GM18907 (cell line): Measurements from ENCODE around the gene GTPBP10.
"Not testable (repeated sequence)": the region's sequence is repeated elsewhere in the genome, so short reads cannot be mapped to it uniquely, and the experiment has no call there.

Experiments
- ATAC-seq: cut with Tn5 transposase; IDR thresholded peaks from one replicate; pipeline ENCODE4 v1.9.1; 2021; ENCODE audit warnings: mild to moderate bottlenecking, moderate library complexity; ENCODE audit not compliant: unreplicated experiment

The GTPBP10 gene, protein sequence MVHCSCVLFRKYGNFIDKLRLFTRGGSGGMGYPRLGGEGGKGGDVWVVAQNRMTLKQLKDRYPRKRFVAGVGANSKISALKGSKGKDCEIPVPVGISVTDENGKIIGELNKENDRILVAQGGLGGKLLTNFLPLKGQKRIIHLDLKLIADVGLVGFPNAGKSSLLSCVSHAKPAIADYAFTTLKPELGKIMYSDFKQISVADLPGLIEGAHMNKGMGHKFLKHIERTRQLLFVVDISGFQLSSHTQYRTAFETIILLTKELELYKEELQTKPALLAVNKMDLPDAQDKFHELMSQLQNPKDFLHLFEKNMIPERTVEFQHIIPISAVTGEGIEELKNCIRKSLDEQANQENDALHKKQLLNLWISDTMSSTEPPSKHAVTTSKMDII

GRCh38 chr7:90346336-90347125, at the start of gene GTPBP10:
Gene GTPBP10, plus strand, starts transcription at chr7:90346716. Its CDS starts 26 bp downstream, at chr7:90346742.
- ATAC-seq = peak; percentile 97

DNA sequence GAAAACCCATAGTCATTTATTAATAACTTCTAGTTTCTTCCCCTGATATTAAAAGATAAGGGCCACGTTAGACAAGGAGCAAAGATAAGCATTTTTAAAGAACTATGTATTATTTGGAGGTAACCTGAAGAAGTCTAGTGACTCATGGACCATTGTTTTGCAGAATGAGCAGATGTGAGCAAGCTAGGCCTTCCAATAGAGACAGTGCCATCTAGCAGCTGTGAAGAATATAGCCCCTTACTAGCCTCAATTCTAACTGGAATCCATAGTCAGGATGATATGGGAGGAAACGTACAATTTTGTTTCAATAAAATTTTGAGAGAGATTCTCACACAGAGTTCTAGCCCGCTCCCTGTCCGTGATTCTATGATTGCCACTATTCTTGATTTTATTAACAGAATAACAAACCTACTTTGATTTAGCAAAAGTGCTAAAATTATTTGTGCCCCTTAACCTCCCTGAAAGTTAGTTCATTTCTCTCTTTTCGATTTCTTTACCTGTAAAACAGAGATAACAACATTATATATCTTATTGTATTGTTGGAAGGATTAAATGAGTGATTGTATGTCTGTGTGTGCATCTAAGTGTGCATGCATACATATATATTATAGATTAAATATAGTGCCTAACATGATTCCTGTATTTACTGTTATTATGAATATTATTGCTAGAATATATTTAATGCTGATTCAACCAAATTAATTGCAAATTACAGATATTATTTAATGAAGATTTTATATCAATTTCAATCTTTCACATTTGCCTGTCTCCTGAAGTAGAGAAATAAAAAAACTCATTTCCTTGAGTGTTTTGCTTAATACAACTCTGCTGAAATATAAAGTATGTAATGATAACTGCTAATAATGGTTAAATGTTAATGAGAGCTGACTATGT, 48.1 kb upstream of the GTPBP10 start:
- peak; percentile 84 for ATAC-seq

- ATAC-seq = no peak
These were observed 43.3 kb upstream of the GTPBP10 start for GRCh38 chr7:90303241-90303640.

- ATAC-seq = no peak
These were observed 36.6 kb upstream of the GTPBP10 start for GRCh38 chr7:90309872-90310271.

GRCh38 chr7:90311175-90311574, 35.3 kb upstream of the GTPBP10 start:
- ATAC-seq = no peak

DNA sequence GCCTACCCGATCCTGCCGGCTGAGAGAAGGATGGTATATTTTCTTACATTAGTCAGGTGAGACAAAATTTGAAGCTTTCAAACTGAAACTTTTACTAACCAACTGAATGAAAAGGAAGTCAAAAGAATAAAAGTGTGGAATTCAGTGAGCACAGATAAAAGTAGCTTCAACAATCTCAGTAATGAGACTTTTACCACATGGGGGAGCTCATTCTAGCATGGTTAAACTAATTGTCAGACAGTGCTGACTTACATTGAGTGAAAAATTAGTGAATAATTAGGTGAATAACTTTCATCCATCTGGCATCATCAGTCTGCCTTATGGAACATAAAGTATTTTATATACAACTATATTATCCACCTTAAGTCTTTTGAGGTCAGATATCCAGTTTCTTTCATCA, 33.8 kb upstream of the GTPBP10 start:
- no peak for ATAC-seq

- ATAC-seq = no peak
These were observed 32.6 kb upstream of the GTPBP10 start for GRCh38 chr7:90313907-90314306.

- ATAC-seq = no peak
These were observed 26.5 kb upstream of the GTPBP10 start for GRCh38 chr7:90320014-90320413.

DNA sequence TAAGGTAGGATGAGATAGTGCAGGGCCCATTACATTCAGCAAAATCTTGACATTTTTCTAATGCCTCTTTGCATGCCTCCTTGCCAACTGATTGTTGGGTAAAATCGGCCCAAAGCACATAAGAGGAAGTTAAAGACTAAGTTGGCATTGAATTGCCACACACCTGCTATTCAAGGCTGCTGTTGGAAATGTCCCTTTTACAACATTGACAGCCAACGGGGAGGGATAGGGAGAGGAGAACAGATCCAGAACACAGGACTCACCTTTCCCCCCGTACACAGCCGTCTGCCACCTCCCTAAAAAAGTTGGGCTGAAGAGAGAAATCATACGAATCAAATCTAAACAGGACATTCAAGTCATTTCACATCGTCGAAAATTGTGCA, 26.1 kb upstream of the GTPBP10 start:
- no peak for ATAC-seq

- no peak for ATAC-seq
These were observed 25.6 kb upstream of the GTPBP10 start, which contains the start of gene FAM237B for GRCh38 chr7:90320801-90321494. Gene FAM237B, minus strand, starts transcription at chr7:90321304. Its CDS starts 1,556 bp downstream, at chr7:90319748.

- no peak for ATAC-seq
These were observed 23.7 kb upstream of the GTPBP10 start for GRCh38 chr7:90322837-90323236.

GRCh38 chr7:90326500-90326899, 20.0 kb upstream of the GTPBP10 start:
- no peak for ATAC-seq

DNA sequence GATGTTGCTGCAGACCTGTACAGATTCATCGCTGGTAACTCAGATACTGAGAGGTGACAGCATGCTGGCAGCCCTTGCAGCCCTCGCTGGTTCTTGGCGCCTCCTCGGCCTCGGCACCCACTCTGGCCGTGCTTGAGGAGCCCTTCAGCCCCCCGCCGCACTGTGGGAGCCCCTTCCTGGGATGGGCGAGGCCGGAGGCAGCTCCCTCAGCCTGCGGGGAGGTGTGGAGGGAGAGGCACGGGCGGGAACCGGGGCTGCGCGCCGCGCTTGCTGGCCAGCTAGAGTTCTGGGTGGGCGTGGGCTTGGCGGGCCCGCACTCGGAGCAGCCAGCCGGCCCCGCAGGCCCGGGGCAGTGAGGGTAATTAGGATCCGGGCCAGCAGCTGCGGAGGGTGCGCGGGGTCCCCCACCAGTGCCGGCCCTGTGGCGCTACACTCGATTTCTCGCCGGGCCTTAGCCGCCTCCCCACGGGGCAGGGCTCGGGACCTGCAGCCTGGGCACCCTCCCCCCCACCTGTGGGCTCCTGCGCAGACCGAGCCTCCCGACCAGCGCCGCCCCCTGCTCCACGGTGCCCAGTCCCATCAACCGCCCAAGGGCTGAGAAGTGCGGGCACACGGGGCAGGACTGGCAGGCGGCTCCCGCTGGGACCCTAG, 12.2 kb upstream of the GTPBP10 start:
- no peak for ATAC-seq

DNA sequence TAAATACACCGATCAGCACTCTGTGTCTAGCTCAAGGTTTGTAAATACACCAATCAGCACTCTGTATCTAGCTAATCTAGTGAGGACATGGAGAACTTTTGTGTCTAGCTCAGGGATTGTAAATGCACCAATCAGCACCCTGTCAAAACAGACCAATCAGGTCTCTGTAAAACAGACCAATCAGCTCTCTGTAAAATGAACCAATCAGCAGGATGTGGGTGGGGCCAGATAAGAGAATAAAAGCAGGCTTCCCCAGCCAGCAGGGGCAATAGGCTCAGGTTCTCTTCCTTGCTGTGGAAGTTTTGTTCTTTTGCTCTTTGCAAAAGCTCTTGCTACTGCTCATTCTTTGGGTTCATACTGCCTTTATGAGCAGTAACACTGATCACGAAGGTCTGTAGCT, 11.6 kb upstream of the GTPBP10 start:
- ATAC-seq = not testable (repeated sequence)

DNA sequence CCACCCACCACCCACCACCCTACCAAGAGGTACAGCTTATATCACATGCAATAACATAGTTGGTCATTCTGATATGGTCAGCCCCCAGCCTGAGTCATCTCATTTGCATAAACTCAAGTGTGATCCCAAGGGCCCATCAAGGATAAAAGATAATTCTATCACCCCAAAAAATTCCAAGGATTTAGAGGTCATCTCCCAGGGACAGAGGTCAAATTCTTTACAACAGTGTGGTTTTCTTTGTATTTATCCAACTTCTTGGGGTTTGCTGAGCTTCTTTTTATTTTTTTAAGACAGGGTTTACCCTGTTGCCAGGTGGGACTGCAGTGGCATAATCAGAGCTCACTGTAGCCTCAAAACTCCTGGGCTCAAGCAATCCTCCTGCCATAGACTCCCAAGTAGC, 9.4 kb upstream of the GTPBP10 start:
- no peak for ATAC-seq

- no peak for ATAC-seq
These were observed 1.5 kb upstream of the GTPBP10 start for GRCh38 chr7:90345016-90345415.

GRCh38 chr7:90345595-90346335, 751 bp upstream of the GTPBP10 start:
- peak; percentile 26 for ATAC-seq

- ATAC-seq = no peak
These were observed 1.2 kb downstream of the GTPBP10 start for GRCh38 chr7:90347759-90348158.

DNA sequence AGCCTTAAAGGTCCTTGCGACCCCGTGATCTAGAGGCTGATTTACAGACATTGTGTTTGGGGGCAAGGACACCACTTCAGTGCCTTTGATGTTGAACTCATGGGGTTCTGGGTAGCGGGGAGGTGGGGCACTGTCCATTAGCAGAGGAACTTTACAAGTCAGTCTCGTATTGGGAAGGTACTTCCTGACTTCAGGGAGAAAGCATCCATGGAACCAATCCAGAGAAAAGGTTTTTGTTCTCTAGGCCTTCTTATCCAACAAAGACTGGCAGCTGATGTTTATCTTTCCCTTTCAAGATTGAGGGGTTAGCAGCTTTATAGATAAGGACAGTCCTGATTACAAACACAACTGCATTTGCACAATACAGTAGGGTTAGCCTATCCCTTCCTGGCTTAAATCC, 2.8 kb downstream of the GTPBP10 start:
- no peak for ATAC-seq
